Smooth muscle cell (in vitro differentiated cells): Measurements from ENCODE around the gene KCNK5. TPM values are rescaled to one million over a fixed set of nuclear protein-coding genes. Genes with fewer than 3 reads are reported as not detected.

Experiments
- DNase-seq: peaks from one replicate; lab custom pipeline; 2025; ENCODE audit not compliant: unreplicated experiment; lab: John Stamatoyannopoulos, UW
- H2AFZ ChIP-seq: fragments of 200-600 bp; sonication (generic); 2 replicates; pipeline ENCODE4 v1.6.0; 2016; ENCODE audit warnings: antibody characterized with exemption, low read depth, mild to moderate bottlenecking
- H3F3A ChIP-seq: fragments of 200-600 bp; sonication (generic); 2 replicates; pipeline ENCODE4 v1.6.0; 2017; ENCODE audit warnings: antibody characterized with exemption, low read depth
- H3K27ac ChIP-seq: fragments of 200-600 bp; sonication (generic); 2 replicates; pipeline ENCODE4 v1.5.1; 2016; ENCODE audit warnings: low read depth, mild to moderate bottlenecking
- H3K27me3 ChIP-seq: fragments of 200-600 bp; sonication (generic); 2 replicates; pipeline ENCODE4 v1.6.1; 2016; ENCODE audit warnings: low read depth, mild to moderate bottlenecking
- H3K36me3 ChIP-seq: fragments of 200-600 bp; sonication (generic); 2 replicates; pipeline ENCODE4 v1.5.1; 2016; ENCODE audit warnings: low read depth
- H3K4me1 ChIP-seq: fragments of 200-600 bp; sonication (generic); 2 replicates; pipeline ENCODE4 v1.5.1; 2016; ENCODE audit warnings: low read depth
- H3K4me2 ChIP-seq: fragments of 200-600 bp; sonication (generic); 2 replicates; pipeline ENCODE4 v1.6.0; 2016; ENCODE audit warnings: mild to moderate bottlenecking
- H3K4me3 ChIP-seq: fragments of 200-600 bp; sonication (generic); 2 replicates; pipeline ENCODE4 v1.5.1; 2016; ENCODE audit warnings: mild to moderate bottlenecking
- H3K79me2 ChIP-seq: fragments of 200-600 bp; sonication (generic); 2 replicates; pipeline ENCODE4 v1.6.0; 2016; ENCODE audit warnings: low read depth, mild to moderate bottlenecking
- H3K9ac ChIP-seq: fragments of 200-600 bp; sonication (generic); 2 replicates; pipeline ENCODE4 v1.6.0; 2016; ENCODE audit warnings: low read depth
- H3K9me3 ChIP-seq: fragments of 200-600 bp; sonication (generic); replicated peaks from 2 replicates; pipeline ENCODE4 v1.5.1; 2016; ENCODE audit warnings: low read depth
- H4K20me1 ChIP-seq: fragments of 200-600 bp; sonication (generic); 2 replicates; pipeline ENCODE4 v1.6.0; 2016; ENCODE audit warnings: low read depth
- CTCF ChIP-seq: fragments of 200-600 bp; sonication (generic); IDR thresholded peaks from 2 replicates; pipeline ENCODE4 v1.5.1; 2017; ENCODE audit warnings: borderline replicate concordance, mild to moderate bottlenecking, antibody characterized with exemption; ENCODE audit not compliant: insufficient read depth, poor library complexity, severe bottlenecking
- WGBS: methylation state at CpG from one replicate; pipeline ENCODE4 v1.1.7; 2016; ENCODE audit warnings: low lambda C conversion rate; 5-methylcytosine and 5-hydroxymethylcytosine counted together
- polyA plus RNA-seq: library from polyadenylated mRNA; unstranded; fragments of >200 nt; fragmentation: Nextera tagmentation; extraction: Ambion mirVana; gene quantifications from 2 replicates; pipeline ENCODE4 v1.2.1, GENCODE V29; 2016
- total RNA-seq: library from RNA; depleted of rRNA; stranded (reverse); fragments of >200 nt; gene quantifications from 2 replicates; pipeline ENCODE4 v1.2.3, GENCODE V29; 2014

Gene KCNK5
- total and polyA plus RNA-seq, 2 experiments from 2014 or later = not detected

GRCh38 chr6:39247667-39248194 is 18.5 kb upstream of the KCNK5 start:
- no peak overlapping the region for H3K27ac ChIP-seq
- no peaks in the 10 kb centered on the region for H4K20me1 ChIP-seq
- H3K9ac ChIP-seq = no peak overlapping the region
- no peak overlapping the region for H3K4me3 ChIP-seq
- no peak overlapping the region for H2AFZ ChIP-seq
- H3K4me2 ChIP-seq = no peak overlapping the region
- no peaks in the 10 kb centered on the region for H3K9me3 ChIP-seq
- 91% methylated on average over 5 of the region's 5 CpGs for WGBS
- no peaks in the 10 kb centered on the region for H3K79me2 ChIP-seq
- H3K4me1 ChIP-seq = no peaks in the 10 kb centered on the region
- TF ChIP-seq CTCF = no peak
- DNase-seq = no peak
- H3K36me3 ChIP-seq = no peaks in the 10 kb centered on the region
- H3F3A ChIP-seq = no peaks in the 10 kb centered on the region
- no peaks in the 10 kb centered on the region for H3K27me3 ChIP-seq

GRCh38 chr6:39243809-39244208 is 14.5 kb upstream of the KCNK5 start:
- Histone ChIP-seq H3K9ac (no peak overlapping the region), H3K9me3 (no peaks in the 10 kb centered on the region), H3K27me3 (no peaks in the 10 kb centered on the region), H3K79me2 (no peaks in the 10 kb centered on the region), H3K36me3 (no peaks in the 10 kb centered on the region), H3K27ac (no peak overlapping the region), H3K4me3 (no peak overlapping the region), H4K20me1 (no peaks in the 10 kb centered on the region), H2AFZ (no peak overlapping the region), H3K4me2 (no peak overlapping the region), H3F3A (no peaks in the 10 kb centered on the region), H3K4me1 (no peaks in the 10 kb centered on the region)
- no peak for TF ChIP-seq CTCF
- WGBS = 85% methylated on average over 9 of the region's 9 CpGs
- DNase-seq = no peak

- no peak overlapping the region for H3K9ac ChIP-seq
- no peak for TF ChIP-seq CTCF
- no peak overlapping the region for H3K4me2 ChIP-seq
- H3K9me3 ChIP-seq = no peaks in the 10 kb centered on the region
- no peaks in the 10 kb centered on the region for H3K27me3 ChIP-seq
- no peak overlapping the region for H3K4me3 ChIP-seq
- no peak overlapping the region for H2AFZ ChIP-seq
- H3K4me1 ChIP-seq = no peaks in the 10 kb centered on the region
- DNase-seq = no peak
- 89% methylated on average over 3 of the region's 3 CpGs for WGBS
- H3K36me3 ChIP-seq = no peaks in the 10 kb centered on the region
- H4K20me1 ChIP-seq = no peaks in the 10 kb centered on the region
- H3F3A ChIP-seq = no peaks in the 10 kb centered on the region
- no peaks in the 10 kb centered on the region for H3K79me2 ChIP-seq
- H3K27ac ChIP-seq = no peak overlapping the region
Observed at GRCh38 chr6:39240155-39240757, 11.0 kb upstream of the KCNK5 start.
